Activated T-cell treated with anti-CD3 and anti-CD28 coated beads for 1 hour (primary cell): ENCODE results near the gene THOC2.
"Not testable (repeated sequence)": the region's sequence is repeated elsewhere in the genome, so short reads cannot be mapped to it uniquely, and the experiment has no call there.

Source experiments
- DNase-seq: peaks from one replicate; pipeline ENCODE4 v3.0.0-alpha.2; 2020; ENCODE audit warnings: low read depth

The THOC2 gene

DNA sequence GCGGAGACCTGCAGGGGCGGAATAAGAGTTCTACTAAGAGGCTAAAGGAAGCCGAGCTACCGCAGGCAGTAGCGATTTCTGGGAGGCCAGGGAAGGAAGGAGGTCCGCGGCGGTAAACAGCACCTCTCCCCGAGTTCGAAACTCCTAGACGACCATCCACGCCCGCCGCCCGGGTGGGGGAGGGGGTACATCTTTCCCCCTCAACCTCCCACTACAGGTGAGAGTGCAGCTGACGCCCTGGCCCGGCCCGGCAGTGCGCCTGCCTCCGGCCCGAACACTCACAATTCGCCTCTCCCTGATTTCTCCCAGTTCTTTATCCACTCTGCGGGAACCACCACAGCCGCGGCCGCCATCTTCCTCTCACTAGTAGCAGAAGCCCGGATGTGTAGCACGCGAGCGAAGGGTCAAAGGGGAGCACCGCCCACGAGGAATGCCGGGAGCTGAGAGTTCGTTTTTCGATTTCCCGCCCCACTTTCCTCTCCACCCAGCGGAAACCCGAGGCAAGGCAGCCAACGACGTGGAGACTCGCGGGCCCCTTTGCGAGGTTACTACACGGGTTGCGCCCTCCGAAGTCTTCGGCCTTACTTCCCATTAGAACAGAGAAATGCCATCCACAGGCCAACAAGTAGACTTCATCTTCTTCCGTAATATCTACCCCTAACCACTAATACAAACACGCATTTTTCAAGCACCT lies at the start of gene THOC2:
Gene THOC2, minus strand, starts transcription at position 383 of the 694 bp plus-strand sequence. Its CDS starts 30 bp downstream, at position 353.
- DNase-seq, result peak; percentile 55

- not testable (repeated sequence) for DNase-seq
Measured at GRCh38 chrX:123781786-123782185, 48.9 kb upstream of the THOC2 start.

DNA sequence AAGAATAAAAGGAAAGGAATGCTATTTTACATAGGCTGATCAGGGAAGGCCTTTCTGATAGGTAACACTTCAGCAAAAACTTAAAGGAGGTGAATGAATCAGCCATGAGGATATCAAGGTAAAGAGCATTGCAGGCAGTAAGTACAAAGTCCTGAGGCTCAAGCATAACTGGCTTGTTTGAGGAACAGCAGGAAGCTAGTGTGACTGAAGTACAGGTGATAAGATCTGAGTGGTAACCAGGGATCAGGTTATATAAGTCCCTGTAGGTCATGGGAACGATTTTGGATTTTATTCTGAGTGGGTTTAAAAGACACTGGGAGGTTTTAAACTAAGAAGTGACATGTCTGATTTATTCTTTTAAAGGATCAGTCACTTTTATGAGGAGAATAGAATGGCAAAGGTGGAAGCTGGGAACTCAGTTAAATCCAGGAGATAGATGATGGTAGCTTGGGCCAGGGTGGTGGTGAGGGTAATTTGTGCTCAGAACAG lies 47.1 kb upstream of the THOC2 start:
- DNase-seq, result no peak

GRCh38 chrX:123773258-123773988 lies 40.6 kb upstream of the THOC2 start:
- DNase-seq, result no peak

GRCh38 chrX:123771449-123772064 lies 38.7 kb upstream of the THOC2 start:
- DNase-seq, result no peak

DNA sequence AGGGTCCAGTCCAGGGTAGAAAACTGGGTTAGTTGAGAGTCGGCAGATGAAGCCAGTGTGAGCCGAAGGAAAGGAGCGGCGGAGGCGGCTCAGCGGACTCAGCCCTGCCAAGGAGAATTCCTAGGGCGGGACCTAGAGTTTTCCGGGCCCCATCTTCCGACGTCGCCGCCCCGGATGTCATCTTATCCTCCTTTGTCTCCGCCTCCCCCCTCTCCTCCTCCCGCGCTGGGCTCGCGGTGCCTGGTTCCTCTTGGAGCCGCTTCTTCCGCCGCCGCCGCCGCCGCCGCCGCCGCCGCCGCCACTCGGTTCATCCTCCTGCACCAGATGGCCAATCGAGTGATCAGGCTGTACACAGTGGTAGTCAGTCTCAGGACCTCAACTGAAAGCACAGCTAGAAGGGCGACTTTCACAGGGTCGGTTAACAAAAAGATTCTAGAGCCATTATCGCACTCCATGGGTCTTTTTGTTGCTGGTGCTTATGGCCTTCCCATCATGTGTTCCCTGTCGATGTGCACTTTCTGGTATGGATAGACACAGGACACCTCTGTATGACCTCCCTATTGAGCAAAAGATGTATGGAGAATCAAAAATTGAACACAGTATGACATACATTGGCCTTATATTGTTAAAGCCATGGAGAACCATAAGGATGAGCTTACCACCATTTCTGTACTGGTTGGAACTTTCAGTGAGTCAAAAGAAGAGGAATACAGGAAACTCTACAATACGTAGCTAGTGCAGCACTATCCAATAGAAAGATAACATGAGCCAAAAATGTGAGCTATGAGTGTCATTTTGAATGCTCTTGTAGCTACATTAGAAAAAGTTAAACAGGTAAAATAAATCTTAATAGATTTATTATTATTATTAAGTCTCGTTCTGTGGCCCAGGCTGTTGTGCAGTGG lies 32.4 kb upstream of the THOC2 start:
- DNase-seq, result peak; percentile 7

DNA sequence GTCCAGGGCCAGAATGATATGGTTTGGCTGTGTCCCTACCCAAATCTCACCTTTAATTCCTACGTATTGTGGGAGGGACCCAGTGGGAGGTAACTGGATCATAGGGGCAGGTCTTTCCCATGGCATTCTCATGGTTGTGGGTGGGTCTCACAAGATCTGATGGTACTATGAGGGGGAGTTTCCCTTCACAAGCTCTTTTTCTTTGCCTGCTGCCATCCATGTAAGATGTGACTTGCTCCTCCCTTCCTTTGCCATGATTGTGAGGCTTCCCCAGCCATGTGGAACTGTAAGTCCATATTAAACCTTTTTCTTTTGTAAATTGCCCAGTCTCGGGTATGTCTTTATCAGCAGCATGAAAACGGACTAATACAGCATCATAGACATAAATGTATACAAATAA lies 27.0 kb upstream of the THOC2 start:
- DNase-seq, result not testable (repeated sequence)

DNA sequence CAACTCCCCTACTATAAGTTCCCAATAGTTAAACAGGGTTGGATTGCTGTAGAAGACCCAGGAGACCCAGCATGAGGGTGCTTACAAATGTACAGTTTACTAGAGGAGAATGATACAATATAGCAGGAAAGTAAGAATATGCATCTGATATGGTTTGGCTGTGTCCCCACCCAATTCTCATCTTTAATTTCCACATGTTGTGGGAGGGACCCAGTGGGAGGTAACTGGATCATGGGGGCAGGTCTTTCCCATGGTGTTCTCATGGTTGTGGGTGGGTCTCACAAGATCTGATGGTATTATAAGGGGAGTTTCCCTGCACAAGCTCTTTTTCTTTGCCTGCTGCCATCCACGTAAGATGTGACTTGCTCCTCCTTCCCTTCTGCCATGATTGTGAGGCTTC lies 24.9 kb upstream of the THOC2 start:
- not testable (repeated sequence) for DNase-seq

DNA sequence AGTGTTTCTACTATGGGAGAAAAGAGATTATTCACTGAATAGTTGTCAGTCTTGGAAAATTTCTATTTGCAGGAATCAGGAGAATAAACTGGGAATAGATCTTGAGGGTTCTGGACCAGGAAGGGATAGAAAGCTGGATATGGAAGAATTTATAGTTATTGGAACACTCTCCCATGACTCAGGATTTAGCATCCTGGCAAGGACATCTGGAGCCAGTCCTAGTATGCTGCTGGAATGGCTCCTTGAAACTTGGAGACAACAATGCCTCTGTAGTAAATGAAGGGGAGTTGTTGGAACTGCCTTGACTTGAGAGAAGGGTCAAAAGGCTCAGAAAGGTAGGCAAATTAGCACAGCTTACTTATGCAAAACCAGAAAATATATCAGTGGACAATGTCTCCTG lies 23.5 kb upstream of the THOC2 start:
- no peak for DNase-seq

DNA sequence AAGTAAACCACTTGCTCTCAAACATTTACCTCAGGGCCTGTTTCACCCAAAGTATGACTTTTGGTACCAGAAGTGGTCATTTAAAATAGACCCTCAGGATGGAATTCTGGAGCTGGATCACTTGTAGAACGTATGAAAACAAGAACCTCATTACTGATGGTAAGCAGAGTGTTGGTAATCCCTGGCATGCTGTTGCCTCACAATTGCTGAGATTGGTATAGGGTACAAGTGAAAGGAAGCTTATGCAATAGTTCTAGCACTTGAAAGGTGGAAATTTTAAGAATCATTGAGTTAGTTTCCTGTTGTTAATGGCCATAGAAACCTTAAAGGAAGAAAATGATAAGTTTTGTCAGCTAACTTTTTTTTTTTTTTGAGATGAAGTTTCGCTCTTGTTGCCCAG lies 22.3 kb upstream of the THOC2 start:
- no peak for DNase-seq

GRCh38 chrX:123753656-123754350 lies 21.0 kb upstream of the THOC2 start:
- DNase-seq, result no peak

- DNase-seq, result no peak
Measured at GRCh38 chrX:123749643-123750042, 16.8 kb upstream of the THOC2 start.

DNA sequence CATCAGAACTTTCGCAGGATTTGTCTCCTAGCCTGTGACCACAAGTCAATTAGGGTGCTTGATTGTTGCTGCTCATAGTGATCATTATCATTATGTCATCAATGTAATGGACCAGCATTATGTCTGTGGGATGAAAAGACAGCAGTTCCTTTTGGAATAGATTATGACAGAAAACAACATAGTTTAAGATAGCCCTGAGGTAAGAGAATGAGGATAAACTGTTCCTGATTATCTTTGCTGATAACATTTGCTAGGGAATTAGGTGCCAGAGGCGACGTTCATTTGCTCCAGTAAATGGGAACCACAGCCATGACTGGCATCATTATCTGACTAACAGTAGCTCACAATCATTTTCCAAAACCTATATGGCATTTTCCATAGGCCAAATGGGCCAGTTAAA lies 12.7 kb upstream of the THOC2 start:
- no peak for DNase-seq

GRCh38 chrX:123743312-123743711 lies 10.5 kb upstream of the THOC2 start:
- no peak for DNase-seq

GRCh38 chrX:123742440-123742839 lies 9.6 kb upstream of the THOC2 start:
- DNase-seq, result no peak

DNA sequence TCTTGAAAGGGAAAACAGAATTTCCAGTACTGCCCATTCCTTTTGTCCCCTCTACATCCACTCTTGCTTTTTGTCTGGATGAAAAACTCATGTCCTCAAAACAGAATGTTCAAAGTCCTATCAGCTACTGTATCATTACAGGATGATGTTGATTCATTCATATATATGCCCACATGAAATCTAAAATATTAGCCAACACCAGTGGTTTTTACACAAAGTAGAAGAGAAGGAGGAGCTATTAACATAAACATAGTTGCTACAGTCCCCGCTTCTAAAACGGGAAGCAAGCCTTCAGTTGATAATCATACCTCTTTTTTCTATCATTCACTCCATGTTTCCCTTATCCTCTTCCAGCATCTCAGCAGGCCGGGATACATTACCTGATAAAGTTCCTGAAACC lies 7.7 kb upstream of the THOC2 start:
- no peak for DNase-seq

- no peak for DNase-seq
Measured at GRCh38 chrX:123740006-123740405, 7.2 kb upstream of the THOC2 start.

DNA sequence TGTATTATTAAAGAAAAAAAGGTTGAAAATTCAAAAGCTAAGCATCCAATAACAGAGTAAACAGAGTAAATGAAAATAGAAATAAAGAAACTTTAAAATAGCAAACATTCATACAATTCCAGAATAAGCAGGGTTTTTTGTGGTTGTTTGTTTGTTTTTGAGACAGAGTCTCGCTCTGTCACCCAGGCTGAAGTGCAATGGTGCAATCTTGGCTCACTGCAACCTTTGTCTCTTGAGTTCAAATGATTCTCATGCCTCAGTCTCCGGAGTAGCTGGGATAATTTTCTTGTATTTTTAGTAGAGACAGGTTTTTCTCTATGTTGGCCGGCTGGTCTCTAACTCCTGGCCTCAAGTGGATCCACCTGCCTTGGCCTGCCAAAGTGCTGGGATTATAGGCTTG lies 6.6 kb upstream of the THOC2 start:
- DNase-seq, result no peak

GRCh38 chrX:123738378-123738940 lies 5.6 kb upstream of the THOC2 start:
- DNase-seq, result no peak

- DNase-seq, result no peak
Measured at GRCh38 chrX:123736333-123736921, 3.6 kb upstream of the THOC2 start.

DNA sequence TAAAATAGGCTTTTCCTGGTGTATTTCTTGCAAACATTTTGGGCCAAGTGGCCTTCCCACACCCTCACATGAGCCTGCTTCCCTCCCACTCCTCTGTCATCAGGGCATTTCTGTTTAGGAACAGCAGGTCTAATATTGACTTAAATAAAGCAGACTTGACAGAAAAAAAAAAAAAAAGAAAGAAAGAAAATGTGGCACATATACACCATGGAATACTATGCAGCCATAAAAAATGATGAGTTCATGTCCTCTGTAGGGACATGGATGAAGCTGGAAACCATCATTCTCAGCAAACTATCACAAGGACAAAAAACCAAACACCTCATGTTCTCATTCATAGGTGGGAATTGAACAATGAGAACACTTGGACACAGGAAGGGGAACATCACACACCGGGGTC lies 2.3 kb upstream of the THOC2 start:
- not testable (repeated sequence) for DNase-seq
